ENCODE measurements around the gene LILRB3. TPM values are rescaled to one million over a fixed set of nuclear protein-coding genes. Genes with fewer than 3 reads are reported as not detected.

Gene LILRB3
- total and polyA plus RNA-seq, 9 donors: 0.31 to 5.5 (median 2.5) TPM

GRCh38 chr19:54179262-54179852, 43.5 kb downstream of the LILRB3 start:
- H3K27me3 ChIP-seq: no peaks in the 10 kb centered on the region
- intact Hi-C loops (cut with DNase I): loop anchor here in 1 of 4 donors (10.0 kb wide), 1 partner anchor 55 kb away; no protein-coding TSS in a partner anchor
- H3K36me3 ChIP-seq: no peaks in the 10 kb centered on the region
- H3K27ac ChIP-seq: no peak overlapping the region
- H3K9me3 ChIP-seq: no peaks in the 10 kb centered on the region
- H3K4me3 ChIP-seq: no peak overlapping the region
- no peaks in the 10 kb centered on the region for H3K4me1 ChIP-seq (ENCODE audit: insufficient read depth)
- no peak for TF ChIP-seq EP300 (IDR thresholded peaks at IDR 0.05)
- TF ChIP-seq, protein P1, sequence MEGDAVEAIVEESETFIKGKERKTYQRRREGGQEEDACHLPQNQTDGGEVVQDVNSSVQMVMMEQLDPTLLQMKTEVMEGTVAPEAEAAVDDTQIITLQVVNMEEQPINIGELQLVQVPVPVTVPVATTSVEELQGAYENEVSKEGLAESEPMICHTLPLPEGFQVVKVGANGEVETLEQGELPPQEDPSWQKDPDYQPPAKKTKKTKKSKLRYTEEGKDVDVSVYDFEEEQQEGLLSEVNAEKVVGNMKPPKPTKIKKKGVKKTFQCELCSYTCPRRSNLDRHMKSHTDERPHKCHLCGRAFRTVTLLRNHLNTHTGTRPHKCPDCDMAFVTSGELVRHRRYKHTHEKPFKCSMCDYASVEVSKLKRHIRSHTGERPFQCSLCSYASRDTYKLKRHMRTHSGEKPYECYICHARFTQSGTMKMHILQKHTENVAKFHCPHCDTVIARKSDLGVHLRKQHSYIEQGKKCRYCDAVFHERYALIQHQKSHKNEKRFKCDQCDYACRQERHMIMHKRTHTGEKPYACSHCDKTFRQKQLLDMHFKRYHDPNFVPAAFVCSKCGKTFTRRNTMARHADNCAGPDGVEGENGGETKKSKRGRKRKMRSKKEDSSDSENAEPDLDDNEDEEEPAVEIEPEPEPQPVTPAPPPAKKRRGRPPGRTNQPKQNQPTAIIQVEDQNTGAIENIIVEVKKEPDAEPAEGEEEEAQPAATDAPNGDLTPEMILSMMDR (IDR thresholded peaks at IDR 0.05): no peak
- no peak for TF ChIP-seq POLR2A (IDR thresholded peaks at IDR 0.05)
- DNase-seq: no peak
- 82 to 92% (median 86%) methylated on average over 10 of the region's 10 CpGs for whole genome bisulfite sequencing, 3 donors

GRCh38 chr19:54178581-54179261, 44.1 kb downstream of the LILRB3 start:
- Histone ChIP-seq H3K36me3 (no peaks in the 10 kb centered on the region), H3K4me1 (ENCODE audit: insufficient read depth) (no peaks in the 10 kb centered on the region), H3K27ac (no peak overlapping the region), H3K9me3 (no peaks in the 10 kb centered on the region), H3K27me3 (no peaks in the 10 kb centered on the region), H3K4me3 (no peak overlapping the region)
- intact Hi-C loops (cut with DNase I): loop anchor here in 1 of 4 donors (10.0 kb wide), 1 partner anchor 56 kb away; no protein-coding TSS in a partner anchor
- DNase-seq: no peak
- no peak for TF ChIP-seq POLR2A (IDR thresholded peaks at IDR 0.05)
- TF ChIP-seq, protein P1 (IDR thresholded peaks at IDR 0.05): no peak
- TF ChIP-seq EP300 (IDR thresholded peaks at IDR 0.05): no peak
- WGBS, 3 donors: 73 to 82% (median 73%) methylated on average over 23 of the region's 23 CpGs

- Histone ChIP-seq H3K27ac (no peak overlapping the region), H3K4me1 (ENCODE audit: insufficient read depth) (no peaks in the 10 kb centered on the region), H3K36me3 (no peaks in the 10 kb centered on the region), H3K9me3 (no peaks in the 10 kb centered on the region), H3K4me3 (no peak overlapping the region), H3K27me3 (no peaks in the 10 kb centered on the region)
- DNase-seq: no peak
- TF ChIP-seq EP300 (IDR thresholded peaks at IDR 0.05) (no peak), POLR2A (IDR thresholded peaks at IDR 0.05) (no peak)
- TF ChIP-seq, protein P1 (IDR thresholded peaks at IDR 0.05): no peak
- intact Hi-C loops (cut with DNase I): loop anchor here in 2 of 4 donors (5.0 to 10.0 kb wide), 2 partner anchors 58 to 61 kb away; no protein-coding TSS in a partner anchor
- WGBS, 3 donors: 57 to 61% (median 60%) methylated on average over 18 to 25 of the region's 25 CpGs
Measured at GRCh38 chr19:54173951-54174834, 48.6 kb downstream of the LILRB3 start.

GRCh38 chr19:54173359-54173699, 49.5 kb downstream of the LILRB3 start:
- Histone ChIP-seq H3K9me3 (no peaks in the 10 kb centered on the region), H3K4me3 (no peak overlapping the region), H3K36me3 (no peaks in the 10 kb centered on the region), H3K27me3 (no peaks in the 10 kb centered on the region), H3K4me1 (ENCODE audit: insufficient read depth) (no peaks in the 10 kb centered on the region), H3K27ac (no peak overlapping the region)
- DNase-seq: no peak
- 40 to 51% (median 44%) methylated on average over 15 of the region's 15 CpGs for WGBS, 3 donors
- TF ChIP-seq POLR2A (IDR thresholded peaks at IDR 0.05) (no peak), EP300 (IDR thresholded peaks at IDR 0.05) (no peak)
- TF ChIP-seq, protein P1 (IDR thresholded peaks at IDR 0.05): no peak
- intact Hi-C loops (cut with DNase I): loop anchor here in 2 of 4 donors (5.0 to 10.0 kb wide), 2 partner anchors 59 to 61 kb away; no protein-coding TSS in a partner anchor

All from ovary (tissue), 9 donors.